Activated CD4-positive, alpha-beta memory T cell treated with anti-CD3 and anti-CD28 coated beads for 36 hours (primary cell): ENCODE results near the gene C3. TPM values are rescaled to one million over a fixed set of nuclear protein-coding genes. Genes with fewer than 3 reads are reported as not detected.

ENCODE experiments used
- CTCF ChIA-PET: fragments of 350-600 bp; sonication (Branson Sonifier 250); formaldehyde crosslinking; loops from one replicate; lab custom pipeline; 2021; ENCODE audit warnings: antibody characterized with exemption, inconsistent platforms; lab: Charles Lee
- POLR2A ChIA-PET: fragments of 350-600 bp; sonication (Branson Sonifier 250); formaldehyde crosslinking; loops from one replicate; lab custom pipeline; 2021; ENCODE audit warnings: antibody characterized with exemption; lab: Charles Lee
- DNase-seq: peaks from one replicate; pipeline ENCODE4 v3.0.0-alpha.2; 2020
- H3K27ac Mint-ChIP-seq: one replicate; pipeline ENCODE4 v1.8.0; 2021; ENCODE audit warnings: mixed read lengths
- H3K27me3 Mint-ChIP-seq: one replicate; pipeline ENCODE4 v1.8.0; 2021; ENCODE audit warnings: mixed read lengths
- H3K36me3 Mint-ChIP-seq: one replicate; pipeline ENCODE4 v1.8.0; 2021; ENCODE audit warnings: mixed read lengths
- H3K4me1 Mint-ChIP-seq: one replicate; pipeline ENCODE4 v1.8.0; 2021; ENCODE audit warnings: low read depth, mixed read lengths
- H3K4me3 Mint-ChIP-seq: one replicate; pipeline ENCODE4 v1.8.0; 2021; ENCODE audit warnings: mild to moderate bottlenecking, mixed read lengths
- H3K9me3 Mint-ChIP-seq: one replicate; pipeline ENCODE4 v1.8.0; 2021; ENCODE audit warnings: mixed read lengths
- intact Hi-C: fragments of 100-400 bp; cut with micrococcal nuclease; formaldehyde crosslinking; loops from one replicate; pipeline ENCODE4 v1.15.1; 2023
- total RNA-seq, 2 experiments: library from RNA; stranded (reverse); gene quantifications; one replicate each; pipeline ENCODE4 v1.2.3, GENCODE V29; 2021

The C3 gene
- total RNA-seq, 2 experiments from 2014 or later, result 1.2 to 2.4 TPM

DNA sequence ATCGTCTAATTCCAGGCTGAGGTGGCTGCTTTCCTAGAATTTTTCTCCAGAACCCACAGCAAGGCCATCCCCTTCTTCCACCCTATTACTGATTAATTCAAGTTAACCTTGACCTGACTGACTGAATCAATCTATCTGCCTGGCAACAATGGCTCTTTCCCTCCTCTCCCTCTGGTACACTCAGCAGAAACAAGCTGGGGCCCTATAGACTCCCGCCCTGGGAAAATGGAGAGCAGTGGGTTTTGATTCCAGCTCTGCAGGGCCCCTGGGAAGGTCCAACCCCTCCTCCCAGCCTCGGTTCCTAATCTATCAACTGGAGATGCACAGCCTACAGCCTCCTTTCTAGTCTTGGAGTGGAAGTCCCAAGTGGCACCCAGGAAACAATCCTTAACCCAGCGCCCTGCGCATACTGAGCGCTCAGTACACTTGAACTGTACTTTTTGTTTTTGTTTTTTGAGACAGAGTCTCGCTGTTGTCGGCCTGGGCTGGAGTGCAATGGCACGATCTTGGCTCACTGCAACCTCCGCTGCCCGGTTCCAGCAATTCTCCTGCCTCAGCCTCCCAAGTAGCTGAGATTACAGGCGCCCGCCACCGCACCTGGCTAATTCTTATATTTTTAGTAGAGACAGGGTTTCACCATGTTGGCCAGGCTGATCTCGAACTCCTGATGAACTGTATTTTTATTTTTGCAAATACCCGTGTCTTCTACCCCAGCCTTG is 5.2 kb upstream of the C3 start:
- no peak for DNase-seq
- Mint-ChIP-seq H3K4me3 (no peak overlapping the region), H3K9me3 (no peaks in the 10 kb centered on the region), H3K4me1 (peaks cover 3% of the 10 kb centered on the region), H3K36me3 (no peaks in the 10 kb centered on the region), H3K27me3 (no peaks in the 10 kb centered on the region), H3K27ac (no peak overlapping the region)
- ChIA-PET POLR2A (no interaction called here), CTCF (no interaction called here)
- intact Hi-C loops, result no loop called here

DNA sequence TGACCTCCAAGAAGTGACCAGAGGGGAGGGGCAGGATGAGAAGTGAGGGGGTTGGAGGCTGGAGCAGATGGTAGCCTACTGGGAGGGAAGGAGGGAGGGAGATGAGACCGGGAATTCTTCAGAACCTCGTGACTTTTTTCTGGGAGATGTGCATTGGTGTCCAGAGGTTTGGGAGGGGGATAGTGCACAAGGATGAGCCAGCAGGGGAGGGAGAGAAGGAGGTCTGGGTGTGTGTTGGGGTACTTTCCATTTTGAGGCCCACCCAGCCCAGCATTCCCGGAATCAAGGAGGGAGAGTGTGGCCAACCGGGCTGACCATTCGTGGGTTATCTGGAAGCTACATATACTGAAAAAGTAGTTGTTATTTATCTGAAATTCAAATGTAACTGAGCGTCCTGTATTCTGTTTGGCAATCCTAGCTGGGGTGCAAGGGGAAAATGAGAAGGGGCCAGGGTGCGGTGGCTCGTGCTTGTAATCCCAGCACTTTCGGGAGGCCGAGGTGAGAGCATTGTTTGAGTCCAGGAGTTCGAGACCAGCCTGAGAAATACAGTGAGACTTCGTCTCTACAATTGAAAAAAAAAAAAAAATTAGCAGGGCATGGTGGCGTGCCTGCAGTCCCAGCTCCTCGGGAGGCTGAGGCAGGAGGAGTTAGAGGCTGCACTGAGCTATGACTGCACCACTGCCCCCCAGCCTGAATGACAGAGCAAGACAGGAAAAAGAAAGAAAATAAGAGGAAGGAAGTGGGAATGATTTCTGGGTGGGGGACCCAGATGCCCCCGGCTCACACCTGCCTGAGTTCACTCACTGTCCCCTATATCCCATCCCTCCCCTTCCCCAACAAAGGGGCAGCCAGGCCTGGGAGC is 4.4 kb upstream of the C3 start:
- ChIA-PET CTCF (interaction anchor here (0.6 kb wide), 1 partner anchor 479 kb away, joined by 3 read pairs; no protein-coding TSS in a partner anchor), POLR2A (no interaction called here)
- Mint-ChIP-seq H3K4me1 (peaks cover 3% of the 10 kb centered on the region), H3K4me3 (no peak overlapping the region), H3K27ac (no peak overlapping the region), H3K36me3 (no peaks in the 10 kb centered on the region), H3K9me3 (no peaks in the 10 kb centered on the region), H3K27me3 (no peaks in the 10 kb centered on the region)
- no peak for DNase-seq
- intact Hi-C loops, result no loop called here

DNA sequence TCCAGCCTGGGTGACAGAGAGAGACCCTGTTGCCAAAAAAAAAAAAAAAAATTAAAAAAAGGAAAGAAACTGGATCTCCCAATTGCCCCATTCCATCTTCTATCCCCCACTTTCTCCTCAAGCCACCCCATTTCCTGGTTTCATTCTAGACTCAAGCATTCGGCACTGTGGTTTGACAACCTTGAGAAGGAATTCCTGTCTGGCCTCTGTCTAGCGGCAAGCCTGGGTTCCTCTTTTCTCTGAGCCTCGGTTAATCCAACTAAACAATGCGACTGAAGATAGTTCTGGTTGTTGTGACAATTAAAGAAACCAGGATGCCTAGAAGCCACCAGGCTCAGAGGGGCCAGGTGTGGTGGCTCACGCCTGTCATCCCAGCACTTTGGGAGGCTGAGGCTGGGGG is 3.3 kb upstream of the C3 start:
- ChIA-PET CTCF (no interaction called here), POLR2A (no interaction called here)
- no peaks in the 10 kb centered on the region for H3K36me3 Mint-ChIP-seq
- no peaks in the 10 kb centered on the region for H3K9me3 Mint-ChIP-seq
- no peak for DNase-seq
- intact Hi-C loops, result no loop called here
- no peak overlapping the region for H3K27ac Mint-ChIP-seq
- no peak overlapping the region for H3K4me3 Mint-ChIP-seq
- peaks cover 3% of the 10 kb centered on the region for H3K4me1 Mint-ChIP-seq
- H3K27me3 Mint-ChIP-seq, result no peaks in the 10 kb centered on the region

DNA sequence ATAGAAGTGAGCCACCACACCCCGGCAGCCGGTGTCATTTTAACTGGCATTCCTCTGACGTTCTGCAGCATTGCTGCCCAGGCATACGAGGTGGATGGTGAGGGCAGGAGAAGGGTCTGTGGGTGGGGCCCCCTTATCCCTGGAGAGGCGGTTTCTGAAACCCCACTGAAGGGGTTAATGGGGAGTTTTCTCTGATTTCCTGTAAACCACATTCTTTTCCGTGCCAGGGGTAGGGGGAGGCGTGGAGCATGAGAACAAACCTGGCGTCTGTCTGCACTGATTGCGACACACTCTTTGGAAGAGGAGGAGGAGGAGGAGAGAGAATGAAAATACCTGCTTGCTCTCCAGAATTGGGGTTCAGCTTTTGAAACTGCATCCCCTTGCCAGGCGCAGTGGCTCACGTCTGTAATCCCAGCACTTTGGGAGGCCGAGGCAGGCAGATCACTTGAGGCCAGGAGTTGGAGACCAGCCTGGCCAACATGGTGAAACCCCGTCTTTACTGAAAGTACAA is 2.7 kb upstream of the C3 start:
- POLR2A ChIA-PET, result no interaction called here
- DNase-seq, result no peak
- Mint-ChIP-seq H3K27me3 (no peaks in the 10 kb centered on the region), H3K4me3 (no peak overlapping the region), H3K9me3 (no peaks in the 10 kb centered on the region), H3K4me1 (peaks cover 3% of the 10 kb centered on the region), H3K36me3 (no peaks in the 10 kb centered on the region), H3K27ac (no peak overlapping the region)
- CTCF ChIA-PET, result no interaction called here
- intact Hi-C loops, result no loop called here

DNA sequence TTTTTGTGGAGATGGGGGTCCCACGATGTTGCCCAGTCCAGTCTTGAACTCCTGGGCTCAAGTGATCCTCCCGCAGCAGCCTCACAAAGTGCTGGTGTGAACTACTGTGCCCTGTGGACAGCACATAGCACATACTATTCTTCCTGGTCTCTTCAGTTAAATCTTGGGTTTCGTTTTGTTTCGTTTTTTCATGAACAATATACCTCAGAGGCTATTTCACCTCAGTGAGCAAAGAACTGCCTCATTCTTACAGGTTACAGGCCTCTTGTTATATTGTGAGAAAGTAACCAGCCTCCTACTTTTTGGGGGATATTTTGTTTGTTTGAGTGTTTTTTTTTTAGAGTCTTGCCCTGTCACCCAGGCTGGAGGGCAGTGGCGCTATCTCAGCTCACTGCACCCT is 1.3 kb upstream of the C3 start:
- no peak for DNase-seq
- Mint-ChIP-seq H3K27ac (no peak overlapping the region), H3K4me1 (peaks cover 7% of the 10 kb centered on the region), H3K36me3 (no peaks in the 10 kb centered on the region), H3K9me3 (no peaks in the 10 kb centered on the region), H3K27me3 (peaks cover 1% of the 10 kb centered on the region), H3K4me3 (no peak overlapping the region)
- POLR2A ChIA-PET, result interaction anchor here (0.6 kb wide), 1 partner anchor 138 kb away, joined by 5 read pairs; no protein-coding TSS in a partner anchor
- CTCF ChIA-PET, result no interaction called here
- intact Hi-C loops, result no loop called here

DNA sequence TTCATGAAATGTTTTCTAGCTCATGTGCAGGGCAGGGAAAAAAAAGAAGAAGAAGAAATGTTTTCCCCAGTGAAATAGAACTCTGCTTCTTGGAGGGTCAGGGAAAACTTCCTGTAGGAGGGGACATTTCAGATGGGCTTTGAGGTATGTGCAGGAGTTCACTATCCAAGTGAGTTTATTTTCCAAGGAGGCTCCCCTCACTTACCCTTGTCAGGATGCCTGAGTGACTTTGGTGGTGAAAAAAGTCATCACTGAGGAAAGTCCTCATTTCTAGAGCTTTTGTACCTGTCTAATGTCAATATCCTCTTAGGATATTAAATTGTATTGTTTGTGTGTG is 656 bp upstream of the C3 start:
- Mint-ChIP-seq H3K27ac (no peak overlapping the region), H3K9me3 (no peaks in the 10 kb centered on the region), H3K4me1 (peaks cover 7% of the 10 kb centered on the region), H3K27me3 (peaks cover 1% of the 10 kb centered on the region), H3K36me3 (no peaks in the 10 kb centered on the region), H3K4me3 (no peak overlapping the region)
- POLR2A ChIA-PET, result no interaction called here
- intact Hi-C loops, result no loop called here
- CTCF ChIA-PET, result interaction anchor here (0.7 kb wide), 1 partner anchor 88 kb away, joined by 3 read pairs; no protein-coding TSS in a partner anchor
- no peak for DNase-seq

DNA sequence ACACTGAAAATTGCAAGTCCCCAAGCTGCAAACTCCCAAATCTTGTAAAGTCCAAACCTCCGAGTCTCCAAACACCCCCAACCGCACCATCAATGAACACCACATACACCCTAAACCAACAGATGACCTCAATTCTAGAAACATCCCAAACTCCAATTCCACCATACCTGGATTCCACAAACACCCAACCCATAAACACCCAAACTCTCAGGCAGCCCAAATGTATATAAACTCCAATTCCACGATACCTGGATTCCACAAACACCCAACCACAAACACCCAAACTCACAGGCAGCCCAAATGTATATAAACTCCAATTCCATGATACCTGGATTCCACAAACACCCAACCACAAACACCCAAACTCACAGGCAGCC is 470 bp downstream of the C3 start:
- ChIA-PET POLR2A (no interaction called here), CTCF (no interaction called here)
- Mint-ChIP-seq H3K9me3 (no peaks in the 10 kb centered on the region), H3K36me3 (no peaks in the 10 kb centered on the region), H3K4me3 (no peak overlapping the region), H3K4me1 (peaks cover 6% of the 10 kb centered on the region), H3K27ac (no peak overlapping the region), H3K27me3 (peaks cover 1% of the 10 kb centered on the region)
- no peak for DNase-seq
- intact Hi-C loops, result no loop called here

DNA sequence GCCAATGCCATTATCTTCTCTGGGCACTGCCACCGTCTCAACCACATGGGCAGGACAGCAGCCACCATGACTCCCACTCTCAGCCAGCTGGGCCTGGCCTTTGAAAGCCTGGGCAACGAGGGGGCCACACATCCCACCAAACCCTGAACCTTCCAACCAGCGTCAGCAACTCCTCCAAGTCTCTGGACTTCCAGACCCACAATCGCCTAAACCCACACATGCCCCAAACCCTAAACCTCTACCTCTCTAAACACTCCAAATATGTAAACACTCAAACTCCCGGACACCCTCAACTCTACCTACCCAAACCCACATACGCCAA is 949 bp downstream of the C3 start:
- H3K27me3 Mint-ChIP-seq, result peaks cover 1% of the 10 kb centered on the region
- peaks cover 6% of the 10 kb centered on the region for H3K4me1 Mint-ChIP-seq
- no peak for DNase-seq
- ChIA-PET POLR2A (no interaction called here), CTCF (no interaction called here)
- no peaks in the 10 kb centered on the region for H3K9me3 Mint-ChIP-seq
- no peak overlapping the region for H3K4me3 Mint-ChIP-seq
- H3K36me3 Mint-ChIP-seq, result no peaks in the 10 kb centered on the region
- intact Hi-C loops, result no loop called here
- H3K27ac Mint-ChIP-seq, result no peak overlapping the region

DNA sequence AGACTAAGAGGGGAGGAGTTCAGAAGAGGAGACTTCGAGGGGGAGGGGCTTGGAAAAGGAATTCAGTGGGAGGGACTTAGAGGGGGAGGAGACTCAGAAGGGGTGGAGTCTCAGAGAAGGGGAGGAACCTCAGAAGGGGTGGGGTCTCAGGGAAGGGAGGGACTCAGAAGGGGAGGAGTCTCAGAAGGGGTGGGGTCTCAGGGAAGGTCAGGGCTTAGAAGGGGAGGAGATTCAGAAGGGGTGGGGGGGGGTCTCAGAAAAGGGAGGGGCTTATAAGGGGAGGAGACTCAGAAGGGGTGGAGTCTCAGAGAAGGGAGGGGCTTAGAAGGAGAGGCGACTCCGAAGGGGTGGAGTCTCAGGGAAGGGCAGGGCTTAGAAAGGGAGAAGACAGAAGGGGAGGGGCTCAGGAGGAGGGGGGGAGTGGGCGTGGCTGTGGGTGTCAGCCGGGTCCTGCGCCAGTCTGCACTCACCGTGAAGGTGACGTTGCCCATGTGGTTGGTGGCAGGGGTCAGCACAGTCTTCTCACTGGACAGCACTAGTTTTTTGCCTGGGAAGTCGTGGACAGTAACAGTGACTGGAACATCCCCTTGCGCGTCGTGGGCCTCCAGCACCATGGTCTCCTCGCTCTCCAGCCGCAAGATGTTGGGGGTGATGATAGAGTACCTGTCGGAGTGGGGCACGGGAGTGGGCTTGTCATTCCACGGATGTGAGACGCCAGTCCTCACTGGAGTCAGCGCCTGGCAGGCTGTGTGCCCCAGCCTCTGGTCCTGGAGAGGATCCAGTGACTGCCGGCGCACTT is 1.5 kb downstream of the C3 start:
- H3K4me1 Mint-ChIP-seq, result peaks cover 6% of the 10 kb centered on the region
- H3K27ac Mint-ChIP-seq, result no peak overlapping the region
- H3K9me3 Mint-ChIP-seq, result no peaks in the 10 kb centered on the region
- no peaks in the 10 kb centered on the region for H3K36me3 Mint-ChIP-seq
- no peak overlapping the region for H3K4me3 Mint-ChIP-seq
- CTCF ChIA-PET, result no interaction called here
- POLR2A ChIA-PET, result no interaction called here
- H3K27me3 Mint-ChIP-seq, result peaks cover 1% of the 10 kb centered on the region
- peak; percentile 44 for DNase-seq
- intact Hi-C loops, result no loop called here

DNA sequence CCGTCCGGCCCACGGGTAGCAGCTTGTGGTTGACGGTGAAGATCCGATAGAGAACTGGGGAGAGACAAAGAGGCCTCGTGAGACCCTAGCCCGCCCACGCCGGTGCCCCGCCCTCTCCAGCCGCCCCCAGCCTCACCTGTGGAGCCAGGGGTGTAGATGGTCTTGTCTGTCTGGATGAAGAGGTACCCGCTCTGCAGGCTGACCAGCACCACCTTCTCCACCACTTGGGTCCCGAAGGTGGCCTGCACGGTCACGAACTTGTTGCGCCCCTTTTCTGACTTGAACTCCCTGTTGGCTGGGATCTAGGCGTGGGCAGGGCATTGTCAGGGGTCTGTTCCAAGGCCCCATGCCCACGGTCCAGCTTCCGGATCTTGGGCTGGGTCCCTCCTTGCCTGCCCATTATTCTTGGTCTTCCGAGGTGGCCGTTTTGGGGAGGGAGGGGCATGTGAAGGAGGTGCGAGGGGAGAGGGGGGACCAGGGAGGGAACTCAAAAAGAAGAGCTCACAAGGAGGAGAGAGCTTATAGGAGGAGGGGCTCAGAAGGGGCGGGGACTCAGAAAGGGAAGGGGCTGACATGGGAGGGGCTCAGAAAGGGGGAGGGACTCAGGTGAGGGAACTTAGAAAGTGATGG is 2.2 kb downstream of the C3 start:
- Mint-ChIP-seq H3K27me3 (peaks cover 1% of the 10 kb centered on the region), H3K4me1 (peaks cover 4% of the 10 kb centered on the region), H3K9me3 (no peaks in the 10 kb centered on the region), H3K27ac (no peak overlapping the region), H3K4me3 (no peak overlapping the region), H3K36me3 (no peaks in the 10 kb centered on the region)
- ChIA-PET POLR2A (no interaction called here), CTCF (no interaction called here)
- intact Hi-C loops, result no loop called here
- no peak for DNase-seq

DNA sequence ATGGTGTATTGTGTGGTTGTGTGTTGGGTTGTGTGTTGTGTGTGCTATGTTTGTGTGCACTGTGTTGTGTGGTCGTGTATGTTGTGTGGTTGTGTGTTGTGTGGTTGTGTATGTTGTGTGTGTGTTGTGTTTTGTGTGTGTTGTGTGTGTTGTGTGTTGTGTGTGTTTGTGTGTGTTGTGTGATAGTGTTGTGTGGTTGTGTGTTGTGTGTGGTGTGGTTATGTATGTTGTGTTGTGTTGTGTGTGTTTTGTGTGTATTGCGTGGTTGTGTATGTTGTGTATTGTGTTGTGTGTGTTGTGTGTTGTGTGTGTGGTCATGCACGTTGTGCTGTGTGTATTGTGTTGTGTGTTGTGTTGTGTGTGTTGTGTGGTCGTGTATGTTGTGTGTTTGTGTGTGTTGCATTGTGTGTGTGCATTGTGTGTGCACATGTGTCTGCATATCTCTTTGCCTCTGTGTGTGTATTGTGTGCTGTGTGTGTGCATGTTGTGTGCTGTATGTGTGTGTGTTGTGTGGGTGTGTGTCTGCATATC is 2.9 kb downstream of the C3 start:
- Mint-ChIP-seq H3K27me3 (peaks cover 1% of the 10 kb centered on the region), H3K36me3 (no peaks in the 10 kb centered on the region), H3K4me1 (peaks cover 4% of the 10 kb centered on the region), H3K27ac (peak overlapping the region; percentile 7), H3K4me3 (no peak overlapping the region), H3K9me3 (no peaks in the 10 kb centered on the region)
- ChIA-PET CTCF (no interaction called here), POLR2A (no interaction called here)
- intact Hi-C loops, result no loop called here
- DNase-seq, result no peak

DNA sequence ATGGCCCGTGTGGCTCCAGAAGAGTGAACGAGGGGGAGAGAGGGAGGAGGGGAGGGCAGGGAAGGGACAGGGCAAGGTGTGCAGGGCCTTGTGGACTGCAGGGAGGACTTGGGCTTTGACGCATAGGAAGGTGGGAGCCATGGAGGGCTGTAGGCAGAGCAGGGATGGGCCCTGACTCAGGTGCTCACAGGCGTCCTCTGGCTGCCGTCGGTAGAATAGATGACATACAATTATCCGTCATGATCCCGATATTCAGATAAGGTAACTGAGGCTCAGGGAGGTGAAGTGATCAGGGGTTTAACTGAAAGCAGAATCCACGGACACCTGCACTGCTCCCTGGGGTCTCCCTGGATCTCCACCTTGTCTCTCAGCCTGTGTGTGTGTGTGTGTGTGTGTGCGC is 3.4 kb downstream of the C3 start:
- H3K4me1 Mint-ChIP-seq, result peaks cover 4% of the 10 kb centered on the region
- intact Hi-C loops, result no loop called here
- ChIA-PET CTCF (no interaction called here), POLR2A (no interaction called here)
- H3K27me3 Mint-ChIP-seq, result peaks cover 1% of the 10 kb centered on the region
- H3K27ac Mint-ChIP-seq, result peak overlapping the region; percentile 7
- no peak overlapping the region for H3K4me3 Mint-ChIP-seq
- no peaks in the 10 kb centered on the region for H3K36me3 Mint-ChIP-seq
- DNase-seq, result peak; percentile 24
- H3K9me3 Mint-ChIP-seq, result no peaks in the 10 kb centered on the region
